IMR-90 (cell line): ENCODE results near the gene COL4A1. TPM values are rescaled to one million over a fixed set of nuclear protein-coding genes. Genes with fewer than 3 reads are reported as not detected.

Experiments used
- ATAC-seq: fragments of 200-7000 bp; cut with Tn5 transposase; 2 replicates; pipeline ENCODE4 v1.9.1; 2020; ENCODE audit warnings: low read depth, mild to moderate bottlenecking, moderate library complexity
- BruUV-seq: library from RNA; stranded (reverse); fragments of 400-500 nt; replicated peaks from 2 replicates; lab custom pipeline; 2021; lab: Mats Ljungman, UMichigan
- CTCF ChIA-PET: fragments of 300-600 bp; formaldehyde crosslinking; extraction: SDS; loops from one replicate; lab custom pipeline; 2021; ENCODE audit warnings: antibody characterized with exemption; lab: Yijun Ruan, JAX
- POLR2A ChIA-PET: fragments of 300-600 bp; sonication (Branson Sonifier 250); formaldehyde crosslinking; loops from one replicate; lab custom pipeline; 2022; ENCODE audit warnings: antibody characterized with exemption; ENCODE audit not compliant: unreplicated experiment; lab: Charles Lee
- DNase-seq: peaks from one replicate; pipeline ENCODE4 v3.0.0; 2013
- H2AFZ ChIP-seq: replicated peaks from 2 replicates; pipeline ENCODE3; 2013; ENCODE audit warnings: low read length, mild to moderate bottlenecking; ENCODE audit not compliant: poor library complexity
- H2AK5ac ChIP-seq: 2 replicates; pipeline ENCODE4 v1.6.1; 2013; ENCODE audit warnings: low read depth, low read length, inconsistent platforms
- H2AK9ac ChIP-seq: replicated peaks from 2 replicates; pipeline ENCODE3; 2013; ENCODE audit warnings: mild to moderate bottlenecking, low read depth, low read length, moderate library complexity; ENCODE audit not compliant: poor library complexity
- H2BK120ac ChIP-seq: 2 replicates; pipeline ENCODE4 v1.6.1; 2013; ENCODE audit warnings: low read depth, low read length, inconsistent platforms
- H2BK15ac ChIP-seq: 3 replicates; pipeline ENCODE4 v1.6.1; 2013; ENCODE audit warnings: low read depth, low read length, inconsistent platforms
- H2BK20ac ChIP-seq: 2 replicates; pipeline ENCODE4 v1.6.1; 2013; ENCODE audit warnings: low read depth, mild to moderate bottlenecking, inconsistent platforms, low read length, moderate library complexity
- H2BK5ac ChIP-seq: 2 replicates; pipeline ENCODE4 v1.6.1; 2013; ENCODE audit warnings: mild to moderate bottlenecking, low read depth, low read length, inconsistent platforms; ENCODE audit not compliant: poor library complexity, severe bottlenecking
- H3K14ac ChIP-seq: replicated peaks from 2 replicates; pipeline ENCODE4 v1.6.1; 2013; ENCODE audit warnings: low read depth, low read length, inconsistent platforms
- H3K18ac ChIP-seq: 2 replicates; pipeline ENCODE4 v1.6.1; 2013; ENCODE audit warnings: low read depth, low read length, control low read depth
- H3K23ac ChIP-seq: 2 replicates; pipeline ENCODE4 v1.6.1; 2013; ENCODE audit warnings: low read depth, low read length, inconsistent platforms
- H3K27ac ChIP-seq: 2 replicates; pipeline ENCODE4 v1.5.1; 2013; ENCODE audit warnings: mild to moderate bottlenecking, control low read depth, low read length; ENCODE audit not compliant: insufficient read depth
- H3K27me3 ChIP-seq: 2 replicates; pipeline ENCODE4 v1.6.1; 2013; ENCODE audit warnings: low read length; ENCODE audit not compliant: control insufficient read depth, insufficient read depth
- H3K36me3 ChIP-seq: 2 replicates; pipeline ENCODE4 v1.6.1; 2013; ENCODE audit warnings: low read length, mixed read lengths; ENCODE audit not compliant: control insufficient read depth, insufficient read depth
- H3K4ac ChIP-seq: 2 replicates; pipeline ENCODE4 v1.6.1; 2013; ENCODE audit warnings: low read depth, low read length, inconsistent platforms
- H3K4me1 ChIP-seq: 2 replicates; pipeline ENCODE4 v1.6.1; 2013; ENCODE audit warnings: low read length, mixed read lengths; ENCODE audit not compliant: control insufficient read depth, insufficient read depth
- H3K4me2 ChIP-seq: 2 replicates; pipeline ENCODE4 v1.6.1; 2013; ENCODE audit warnings: low read depth, mild to moderate bottlenecking, control low read depth, low read length, moderate library complexity
- H3K4me3 ChIP-seq: 2 replicates; pipeline ENCODE4 v1.5.1; 2013; ENCODE audit warnings: low read depth, mild to moderate bottlenecking, control low read depth, low read length, moderate library complexity; ENCODE audit not compliant: insufficient read depth
- H3K56ac ChIP-seq: 2 replicates; pipeline ENCODE4 v1.6.1; 2013; ENCODE audit warnings: low read length, inconsistent platforms; ENCODE audit not compliant: insufficient read depth; ENCODE audit errors: extremely low read depth
- H3K79me1 ChIP-seq, 2 experiments: 2 replicates each; pipeline ENCODE4 v1.6.1; 2013; ENCODE audit warnings: low read length in 2 of 2, inconsistent platforms in 1 of 2, low read depth in 1 of 2
- H3K9ac ChIP-seq: 2 replicates; pipeline ENCODE4 v1.6.1; 2013; ENCODE audit warnings: low read depth, low read length, control low read depth
- H3K9me1 ChIP-seq: 2 replicates; pipeline ENCODE4 v1.6.1; 2013; ENCODE audit warnings: low read length, inconsistent platforms; ENCODE audit not compliant: insufficient read depth
- H3K9me3 ChIP-seq: 2 replicates; pipeline ENCODE4 v1.6.1; 2013; ENCODE audit warnings: low read length; ENCODE audit not compliant: control insufficient read depth, insufficient read depth
- H4K20me1 ChIP-seq: 2 replicates; pipeline ENCODE4 v1.6.1; 2013; ENCODE audit warnings: low read length, inconsistent platforms; ENCODE audit not compliant: insufficient read depth
- H4K5ac ChIP-seq: 2 replicates; pipeline ENCODE4 v1.6.1; 2013; ENCODE audit warnings: mild to moderate bottlenecking, low read depth, low read length, control low read depth
- H4K8ac ChIP-seq, 2 experiments: 2 replicates each; pipeline ENCODE4 v1.6.1; 2013; ENCODE audit warnings: low read depth in 2 of 2, low read length in 2 of 2, control low read depth in 1 of 2, inconsistent platforms in 1 of 2
- H4K91ac ChIP-seq: 2 replicates; pipeline ENCODE4 v1.6.1; 2013; ENCODE audit warnings: low read depth, low read length, inconsistent platforms; ENCODE audit not compliant: insufficient read depth
- BHLHE40 ChIP-seq: fragments of 150-350 bp; IDR thresholded peaks from 2 replicates; pipeline ENCODE4 v1.6.1; 2016; ENCODE audit warnings: mild to moderate bottlenecking, low read depth, low read length
- CHD1 ChIP-seq: IDR thresholded peaks from 2 replicates; pipeline ENCODE4 v1.6.1; 2012; ENCODE audit warnings: low read depth, low read length, improper control_type of control experiment
- CTCF ChIP-seq: conservative IDR thresholded peaks from 2 replicates; pipeline ENCODE4 v1.5.1; 2012; ENCODE audit warnings: mild to moderate bottlenecking, low read depth, low read length, improper control_type of control experiment
- ELK1 ChIP-seq: fragments of 150-350 bp; IDR thresholded peaks from 2 replicates; pipeline ENCODE4 v1.6.1; 2016; ENCODE audit warnings: low read depth, mild to moderate bottlenecking, low read length, moderate library complexity, borderline replicate concordance
- FOS ChIP-seq: fragments of 150-350 bp; IDR thresholded peaks from 2 replicates; pipeline ENCODE4 v1.6.1; 2016; ENCODE audit warnings: low read depth, low read length
- MAFK ChIP-seq: IDR thresholded peaks from 2 replicates; pipeline ENCODE4 v1.6.1; 2012; ENCODE audit warnings: low read depth, low read length, improper control_type of control experiment
- MAZ ChIP-seq: IDR thresholded peaks from 2 replicates; pipeline ENCODE4 v1.6.1; 2012; ENCODE audit warnings: low read depth, mild to moderate bottlenecking, low read length, improper control_type of control experiment, moderate library complexity, borderline replicate concordance
- MXI1 ChIP-seq: IDR thresholded peaks from 2 replicates; pipeline ENCODE4 v1.6.1; 2012; ENCODE audit warnings: low read depth, mild to moderate bottlenecking, low read length, moderate library complexity, borderline replicate concordance
- NFE2L2 ChIP-seq: fragments of 150-350 bp; IDR thresholded peaks from 2 replicates; pipeline ENCODE4 v1.6.1; 2016; ENCODE audit warnings: low read depth, mild to moderate bottlenecking, low read length
- RCOR1 ChIP-seq: IDR thresholded peaks from 2 replicates; pipeline ENCODE4 v1.6.1; 2012; ENCODE audit warnings: mild to moderate bottlenecking, low read length, improper control_type of control experiment; ENCODE audit not compliant: insufficient replicate concordance
- RFX5 ChIP-seq: IDR thresholded peaks from 2 replicates; pipeline ENCODE4 v1.8.0; 2012; ENCODE audit warnings: low read depth, mild to moderate bottlenecking, low read length, moderate library complexity
- SMC3 ChIP-seq: fragments of 150-350 bp; IDR thresholded peaks from 2 replicates; pipeline ENCODE4 v1.6.1; 2016; ENCODE audit warnings: low read depth, mild to moderate bottlenecking, antibody characterized with exemption, low read length, moderate library complexity
- WGBS, 2 experiments: methylation state at CpG; one replicate each; pipeline versions ENCODE4 v1.1.5 to v1.1.7; 2013; ENCODE audit warnings: missing lambda C conversion rate in 2 of 2; ENCODE audit not compliant: insufficient read length in 1 of 2; ENCODE audit errors: extremely low coverage in 2 of 2; 5-methylcytosine and 5-hydroxymethylcytosine counted together
- dilution Hi-C: fragments of 300-500 bp; cut with HindIII; formaldehyde crosslinking; loops from one replicate; pipeline ENCODE4 v1.14.3; 2018; ENCODE audit warnings: low sequenced_read_pairs; ENCODE audit not compliant: unreplicated experiment
- in situ Hi-C: fragments of 300-500 bp; cut with MboI; formaldehyde crosslinking; loops from 3 replicates; pipeline ENCODE4 v1.14.3; 2019; ENCODE audit warnings: low sequenced_read_pairs, inconsistent platforms, mixed read lengths
- intact Hi-C: fragments of 100-400 bp; cut with micrococcal nuclease; formaldehyde crosslinking; loops from 2 replicates; pipeline ENCODE4 v1.10.0; 2022
- polyA plus RNA-seq, 3 experiments: library from polyadenylated mRNA; depleted of rRNA; stranded (reverse); fragments of >200 nt; gene quantifications; 2 replicates each; pipeline ENCODE4 v1.2.3, GENCODE V29; 2012; ENCODE audit warnings: low replicate concordance in 1 of 3
- total RNA-seq: library from RNA; depleted of rRNA; stranded (reverse); fragments of >200 nt; gene quantifications from 2 replicates; pipeline ENCODE4 v1.2.3, GENCODE V29; 2012

Gene COL4A1
- total and polyA plus RNA-seq, 2 of the 4 experiments (the other 2 are of a cell fraction), result 230 to 337 TPM

GRCh38 chr13:110254751-110255553 lies 52.0 kb downstream of the COL4A1 start (continued):
- TF ChIP-seq SMC3 (no peak), MAZ (no peak)

DNA sequence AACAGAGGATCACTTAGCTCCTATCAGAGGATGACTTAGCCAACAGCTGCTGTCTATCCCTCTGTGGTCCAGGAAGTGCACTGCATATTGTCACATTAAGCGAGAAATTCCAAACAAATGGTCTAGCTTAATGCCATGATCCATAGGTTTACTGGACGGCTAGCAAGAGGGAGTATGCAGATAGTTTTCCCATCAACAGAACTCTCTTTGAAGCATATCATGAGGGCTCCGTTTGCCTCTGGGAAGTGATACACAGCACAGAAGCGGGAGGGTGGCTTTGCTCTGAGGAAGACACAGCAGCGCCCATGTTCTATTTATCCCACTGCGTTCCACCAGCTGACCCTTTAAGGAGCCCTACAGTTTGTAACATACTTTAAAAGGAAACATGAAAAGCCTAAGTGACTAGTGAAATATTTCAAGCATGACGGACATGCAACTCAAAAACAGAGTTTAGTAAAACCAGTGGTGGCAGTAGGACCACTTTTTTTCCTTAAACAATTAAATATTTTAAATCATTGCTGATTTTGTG lies 52.7 kb downstream of the COL4A1 start:
- Histone ChIP-seq H2BK5ac (peak overlapping the region; percentile 89), H4K20me1 (peaks cover 40% of the 10 kb centered on the region), H3K79me1 (peaks cover 29 to 62% of the 10 kb centered on the region in 2 experiments), H3K18ac (peak overlapping the region; percentile 10; the same call in 1 of the 2 replicates), H3K23ac (peak overlapping the region; percentile 15), H4K8ac (peak overlapping the region in 1 of 2 experiments; percentile 77; a peak in 2 of 4 replicates), H2BK20ac (peak overlapping the region; percentile 70), H2AK9ac (no peak overlapping the region), H3K27me3 (no peaks in the 10 kb centered on the region), H3K4me3 (no peak overlapping the region), H3K9me3 (no peaks in the 10 kb centered on the region), H4K5ac (peak overlapping the region; percentile 3; the same call in 1 of the 2 replicates), H2BK120ac (peak overlapping the region; percentile 85), H3K4me2 (no peak overlapping the region), H3K36me3 (peaks cover 6% of the 10 kb centered on the region), H3K14ac (peak overlapping the region; percentile 18), H4K91ac (peak overlapping the region; percentile 78), H3K4ac (peak overlapping the region; percentile 82), H2AFZ (no peak overlapping the region), H3K9me1 (peaks cover 33% of the 10 kb centered on the region), H2AK5ac (peak overlapping the region; percentile 10; the same call in 1 of the 2 replicates), H3K4me1 (peaks cover 36% of the 10 kb centered on the region), H3K27ac (peak overlapping the region; percentile 21), H3K9ac (no peak overlapping the region), H2BK15ac (peak overlapping the region; percentile 43; the same call in 1 of the 3 replicates), H3K56ac (peak overlapping the region; percentile 33; the same call in 1 of the 2 replicates)
- in situ Hi-C loops (no loop called here), dilution Hi-C loops (no loop called here), intact Hi-C loops (no loop called here)
- DNase-seq (peak; percentile 46), ATAC-seq (peak; percentile 60)
- whole genome bisulfite sequencing, 2 experiments, result no CpG with 5 or more reads among the region's 7 CpGs
- POLR2A ChIA-PET, result interaction anchor here (0.6 kb wide), 1 partner anchor 47 kb away, joined by 3 read pairs; no protein-coding TSS in a partner anchor
- BruUV-seq, result no TSS peak
- CTCF ChIA-PET, result interaction anchor here (0.5 to 0.9 kb wide), 2 partner anchors 158 to 190 kb away, joined by 3 read pairs; no protein-coding TSS in a partner anchor
- no peak for TF ChIP-seq ELK1
- no peak for TF ChIP-seq RFX5
- TF ChIP-seq MAFK, result no peak
- no peak for TF ChIP-seq CTCF
- no peak for TF ChIP-seq FOS
- no peak for TF ChIP-seq RCOR1
- no peak for TF ChIP-seq NFE2L2
- TF ChIP-seq MXI1, result no peak
- no peak for TF ChIP-seq CHD1
- TF ChIP-seq SMC3, result no peak
- TF ChIP-seq BHLHE40, result no peak
